NB4 (cell line): ENCODE data around the gene CLPTM1.
A peak's percentile ranks its signal among the peaks of the same experiment; 100 is the strongest.

Experiments used
- DNase-seq: peaks from one replicate; pipeline ENCODE4 v3.0.0; 2010; ENCODE audit warnings: low read depth
- H3K4me3 ChIP-seq: one replicate; pipeline ENCODE4 v1.5.1; 2011; ENCODE audit warnings: mild to moderate bottlenecking, low read depth, low read length, moderate library complexity
- MYC ChIP-seq: IDR thresholded peaks from 2 replicates; pipeline ENCODE4 v1.6.1; 2011; ENCODE audit warnings: low read depth, low read length
- POLR2A ChIP-seq: IDR thresholded peaks from 2 replicates; pipeline ENCODE4 v1.6.1; 2011; ENCODE audit warnings: mild to moderate bottlenecking; ENCODE audit not compliant: insufficient read length; ENCODE audit errors: extremely low read depth
- TF ChIP-seq, protein P1 (sequence below): IDR thresholded peaks from 2 replicates; pipeline ENCODE4 v1.6.1; 2011; ENCODE audit warnings: low read depth, low read length
- TF ChIP-seq, protein P2 (sequence below): IDR thresholded peaks from one replicate; pipeline ENCODE4 v1.5.1; 2012; ENCODE audit warnings: low read depth, low read length

Gene CLPTM1, protein sequence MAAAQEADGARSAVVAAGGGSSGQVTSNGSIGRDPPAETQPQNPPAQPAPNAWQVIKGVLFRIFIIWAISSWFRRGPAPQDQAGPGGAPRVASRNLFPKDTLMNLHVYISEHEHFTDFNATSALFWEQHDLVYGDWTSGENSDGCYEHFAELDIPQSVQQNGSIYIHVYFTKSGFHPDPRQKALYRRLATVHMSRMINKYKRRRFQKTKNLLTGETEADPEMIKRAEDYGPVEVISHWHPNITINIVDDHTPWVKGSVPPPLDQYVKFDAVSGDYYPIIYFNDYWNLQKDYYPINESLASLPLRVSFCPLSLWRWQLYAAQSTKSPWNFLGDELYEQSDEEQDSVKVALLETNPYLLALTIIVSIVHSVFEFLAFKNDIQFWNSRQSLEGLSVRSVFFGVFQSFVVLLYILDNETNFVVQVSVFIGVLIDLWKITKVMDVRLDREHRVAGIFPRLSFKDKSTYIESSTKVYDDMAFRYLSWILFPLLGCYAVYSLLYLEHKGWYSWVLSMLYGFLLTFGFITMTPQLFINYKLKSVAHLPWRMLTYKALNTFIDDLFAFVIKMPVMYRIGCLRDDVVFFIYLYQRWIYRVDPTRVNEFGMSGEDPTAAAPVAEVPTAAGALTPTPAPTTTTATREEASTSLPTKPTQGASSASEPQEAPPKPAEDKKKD

DNA sequence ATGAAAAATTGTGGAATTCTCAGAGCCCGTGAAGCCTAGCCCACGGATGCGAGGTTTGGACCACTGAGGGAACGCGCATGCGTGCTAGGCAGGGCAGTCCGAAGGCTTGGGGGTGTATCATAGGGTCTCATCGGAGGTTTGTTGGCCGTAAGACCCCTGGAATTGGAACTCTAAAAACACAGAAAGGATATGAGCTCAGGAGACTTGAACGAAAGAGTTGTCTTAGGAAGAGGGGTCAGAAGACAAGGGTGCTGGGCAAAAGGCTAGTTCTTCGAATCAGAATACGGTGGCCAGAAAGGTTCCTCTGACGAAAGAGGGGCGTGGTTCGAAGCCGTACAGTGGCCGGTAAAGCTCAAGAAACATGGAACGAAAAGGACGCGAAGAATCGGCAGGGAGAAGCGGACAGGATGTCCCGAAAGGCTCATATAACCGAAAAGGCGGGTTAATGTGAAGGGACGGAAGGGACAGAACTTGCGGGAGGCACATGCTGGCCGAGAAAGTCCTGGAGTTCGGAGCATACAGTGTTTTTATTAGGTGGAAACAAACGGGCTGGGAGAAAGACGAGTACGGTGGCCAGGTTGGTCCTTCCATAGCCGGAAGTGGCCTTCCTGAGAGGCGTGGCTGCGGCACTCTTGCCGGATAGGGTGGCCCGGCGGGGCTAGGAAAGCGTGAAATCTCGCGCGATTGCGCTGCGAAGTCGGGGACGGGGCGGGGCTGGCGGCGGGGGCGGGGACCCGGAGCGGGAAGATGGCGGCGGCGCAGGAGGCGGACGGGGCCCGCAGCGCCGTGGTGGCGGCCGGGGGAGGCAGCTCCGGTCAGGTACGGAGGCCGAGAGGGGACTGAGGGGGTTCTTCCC, at the start of gene CLPTM1:
TSS of gene CLPTM1 (plus strand) at position 732 of the 856 bp plus-strand sequence. CDS start at position 748, 16 bp downstream.
- peak within 1 kb of the TSS; percentile 95 for H3K4me3 ChIP-seq
- TF ChIP-seq POLR2A, result peak; percentile 60
- TF ChIP-seq, protein P1, sequence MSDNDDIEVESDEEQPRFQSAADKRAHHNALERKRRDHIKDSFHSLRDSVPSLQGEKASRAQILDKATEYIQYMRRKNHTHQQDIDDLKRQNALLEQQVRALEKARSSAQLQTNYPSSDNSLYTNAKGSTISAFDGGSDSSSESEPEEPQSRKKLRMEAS, result no peak
- DNase-seq, result peak; percentile 93

DNA sequence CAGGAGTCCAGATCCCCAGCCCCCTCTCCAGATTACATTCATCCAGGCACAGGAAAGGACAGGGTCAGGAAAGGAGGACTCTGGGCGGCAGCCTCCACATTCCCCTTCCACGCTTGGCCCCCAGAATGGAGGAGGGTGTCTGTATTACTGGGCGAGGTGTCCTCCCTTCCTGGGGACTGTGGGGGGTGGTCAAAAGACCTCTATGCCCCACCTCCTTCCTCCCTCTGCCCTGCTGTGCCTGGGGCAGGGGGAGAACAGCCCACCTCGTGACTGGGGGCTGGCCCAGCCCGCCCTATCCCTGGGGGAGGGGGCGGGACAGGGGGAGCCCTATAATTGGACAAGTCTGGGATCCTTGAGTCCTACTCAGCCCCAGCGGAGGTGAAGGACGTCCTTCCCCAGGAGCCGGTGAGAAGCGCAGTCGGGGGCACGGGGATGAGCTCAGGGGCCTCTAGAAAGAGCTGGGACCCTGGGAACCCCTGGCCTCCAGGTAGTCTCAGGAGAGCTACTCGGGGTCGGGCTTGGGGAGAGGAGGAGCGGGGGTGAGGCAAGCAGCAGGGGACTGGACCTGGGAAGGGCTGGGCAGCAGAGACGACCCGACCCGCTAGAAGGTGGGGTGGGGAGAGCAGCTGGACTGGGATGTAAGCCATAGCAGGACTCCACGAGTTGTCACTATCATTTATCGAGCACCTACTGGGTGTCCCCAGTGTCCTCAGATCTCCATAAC, 49.6 kb upstream of the CLPTM1 start, which contains the start of gene APOE:
TSS of gene APOE (plus strand) at position 360 of the 724 bp plus-strand sequence. CDS start 829 bp downstream, outside the sequence.
- no peak within 1 kb of the TSS for H3K4me3 ChIP-seq
- TF ChIP-seq MYC (no peak), POLR2A (no peak)
- TF ChIP-seq, protein P2, sequence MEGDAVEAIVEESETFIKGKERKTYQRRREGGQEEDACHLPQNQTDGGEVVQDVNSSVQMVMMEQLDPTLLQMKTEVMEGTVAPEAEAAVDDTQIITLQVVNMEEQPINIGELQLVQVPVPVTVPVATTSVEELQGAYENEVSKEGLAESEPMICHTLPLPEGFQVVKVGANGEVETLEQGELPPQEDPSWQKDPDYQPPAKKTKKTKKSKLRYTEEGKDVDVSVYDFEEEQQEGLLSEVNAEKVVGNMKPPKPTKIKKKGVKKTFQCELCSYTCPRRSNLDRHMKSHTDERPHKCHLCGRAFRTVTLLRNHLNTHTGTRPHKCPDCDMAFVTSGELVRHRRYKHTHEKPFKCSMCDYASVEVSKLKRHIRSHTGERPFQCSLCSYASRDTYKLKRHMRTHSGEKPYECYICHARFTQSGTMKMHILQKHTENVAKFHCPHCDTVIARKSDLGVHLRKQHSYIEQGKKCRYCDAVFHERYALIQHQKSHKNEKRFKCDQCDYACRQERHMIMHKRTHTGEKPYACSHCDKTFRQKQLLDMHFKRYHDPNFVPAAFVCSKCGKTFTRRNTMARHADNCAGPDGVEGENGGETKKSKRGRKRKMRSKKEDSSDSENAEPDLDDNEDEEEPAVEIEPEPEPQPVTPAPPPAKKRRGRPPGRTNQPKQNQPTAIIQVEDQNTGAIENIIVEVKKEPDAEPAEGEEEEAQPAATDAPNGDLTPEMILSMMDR, result no peak
- TF ChIP-seq, protein P1, result no peak
- DNase-seq, result no peak

DNA sequence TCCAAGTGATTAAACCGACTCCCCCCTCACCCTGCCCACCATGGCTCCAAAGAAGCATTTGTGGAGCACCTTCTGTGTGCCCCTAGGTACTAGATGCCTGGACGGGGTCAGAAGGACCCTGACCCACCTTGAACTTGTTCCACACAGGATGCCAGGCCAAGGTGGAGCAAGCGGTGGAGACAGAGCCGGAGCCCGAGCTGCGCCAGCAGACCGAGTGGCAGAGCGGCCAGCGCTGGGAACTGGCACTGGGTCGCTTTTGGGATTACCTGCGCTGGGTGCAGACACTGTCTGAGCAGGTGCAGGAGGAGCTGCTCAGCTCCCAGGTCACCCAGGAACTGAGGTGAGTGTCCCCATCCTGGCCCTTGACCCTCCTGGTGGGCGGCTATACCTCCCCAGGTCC, 47.6 kb upstream of the CLPTM1 start:
- H3K4me3 ChIP-seq, result no peak overlapping the region
- DNase-seq, result no peak
- TF ChIP-seq POLR2A (no peak), MYC (no peak)
- TF ChIP-seq, protein P2, result no peak
- TF ChIP-seq, protein P1, result no peak

DNA sequence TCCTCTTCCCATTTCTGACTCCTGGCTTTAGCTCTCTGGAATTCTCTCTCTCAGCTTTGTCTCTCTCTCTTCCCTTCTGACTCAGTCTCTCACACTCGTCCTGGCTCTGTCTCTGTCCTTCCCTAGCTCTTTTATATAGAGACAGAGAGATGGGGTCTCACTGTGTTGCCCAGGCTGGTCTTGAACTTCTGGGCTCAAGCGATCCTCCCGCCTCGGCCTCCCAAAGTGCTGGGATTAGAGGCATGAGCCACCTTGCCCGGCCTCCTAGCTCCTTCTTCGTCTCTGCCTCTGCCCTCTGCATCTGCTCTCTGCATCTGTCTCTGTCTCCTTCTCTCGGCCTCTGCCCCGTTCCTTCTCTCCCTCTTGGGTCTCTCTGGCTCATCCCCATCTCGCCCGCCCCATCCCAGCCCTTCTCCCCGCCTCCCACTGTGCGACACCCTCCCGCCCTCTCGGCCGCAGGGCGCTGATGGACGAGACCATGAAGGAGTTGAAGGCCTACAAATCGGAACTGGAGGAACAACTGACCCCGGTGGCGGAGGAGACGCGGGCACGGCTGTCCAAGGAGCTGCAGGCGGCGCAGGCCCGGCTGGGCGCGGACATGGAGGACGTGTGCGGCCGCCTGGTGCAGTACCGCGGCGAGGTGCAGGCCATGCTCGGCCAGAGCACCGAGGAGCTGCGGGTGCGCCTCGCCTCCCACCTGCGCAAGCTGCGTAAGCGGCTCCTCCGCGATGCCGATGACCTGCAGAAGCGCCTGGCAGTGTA, 46.9 kb upstream of the CLPTM1 start:
- DNase-seq, result no peak

DNA sequence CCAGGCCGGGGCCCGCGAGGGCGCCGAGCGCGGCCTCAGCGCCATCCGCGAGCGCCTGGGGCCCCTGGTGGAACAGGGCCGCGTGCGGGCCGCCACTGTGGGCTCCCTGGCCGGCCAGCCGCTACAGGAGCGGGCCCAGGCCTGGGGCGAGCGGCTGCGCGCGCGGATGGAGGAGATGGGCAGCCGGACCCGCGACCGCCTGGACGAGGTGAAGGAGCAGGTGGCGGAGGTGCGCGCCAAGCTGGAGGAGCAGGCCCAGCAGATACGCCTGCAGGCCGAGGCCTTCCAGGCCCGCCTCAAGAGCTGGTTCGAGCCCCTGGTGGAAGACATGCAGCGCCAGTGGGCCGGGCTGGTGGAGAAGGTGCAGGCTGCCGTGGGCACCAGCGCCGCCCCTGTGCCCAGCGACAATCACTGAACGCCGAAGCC, 46.3 kb upstream of the CLPTM1 start:
- no peak overlapping the region for H3K4me3 ChIP-seq
- DNase-seq, result no peak
- TF ChIP-seq MYC, result no peak
- TF ChIP-seq, protein P2, result no peak

More for the DNA sequence above, 46.9 kb upstream of the CLPTM1 start:
- no peak overlapping the region for H3K4me3 ChIP-seq
- TF ChIP-seq, protein P1, result no peak
- TF ChIP-seq, protein P2, result no peak
- no peak for TF ChIP-seq MYC
- TF ChIP-seq POLR2A, result no peak
